ENCODE measurements around the gene CEP97. TPM values are rescaled to one million over a fixed set of nuclear protein-coding genes. Genes with fewer than 3 reads are reported as not detected.

The CEP97 gene
- polyA plus RNA-seq, 1 of the 3 experiments (the other 2 are of a cell fraction), result 1.3 TPM

- H3F3A ChIP-seq (replicated peaks; ENCODE audit: insufficient read depth), result no peaks in the 10 kb centered on the region
- H3K9ac ChIP-seq, result no peak overlapping the region
- no peaks in the 10 kb centered on the region for H4K20me1 ChIP-seq (ENCODE audit: insufficient read depth)
- no peak for DNase-seq
- H3K27me3 ChIP-seq (ENCODE audit: insufficient read depth), result no peaks in the 10 kb centered on the region
- H3K9me3 ChIP-seq, result no peaks in the 10 kb centered on the region
- H3K9me2 ChIP-seq, result no peaks in the 10 kb centered on the region
- CTCF ChIA-PET, result interaction anchor here (0.7 to 14.2 kb wide), 4 partner anchors 20 to 429 kb away, joined by 3 to 165 read pairs (median 28); no protein-coding TSS in a partner anchor
- H3K79me2 ChIP-seq (ENCODE audit: insufficient read depth), result peaks cover 11% of the 10 kb centered on the region
- TF ChIP-seq TEAD4 (IDR thresholded peaks at IDR 0.05; ENCODE audit: borderline replicate concordance, insufficient read depth), result no peak
- TF ChIP-seq NRF1 (IDR thresholded peaks at IDR 0.05; ENCODE audit: low read depth, low read length), result no peak
- no peak for TF ChIP-seq SMC3 (IDR thresholded peaks at IDR 0.05; ENCODE audit: low read depth, low read length)
- no peak for TF ChIP-seq RXRA (IDR thresholded peaks at IDR 0.05; ENCODE audit: borderline replicate concordance, low read depth)
- no peak for TF ChIP-seq MXI1 (IDR thresholded peaks at IDR 0.05; ENCODE audit: low read depth, low read length)
- TF ChIP-seq CTCF (IDR thresholded peaks at IDR 0.05), result no peak
- no peak overlapping the region for H3K27ac ChIP-seq (ENCODE audit: low read depth in 2 of 2, low read length in 1 of 2)
- POLR2A ChIA-PET, result no interaction called here
- 100% methylated on average over 4 of the region's 4 CpGs for WGBS (ENCODE audit: low lambda C conversion rate)
- H2AFZ ChIP-seq (ENCODE audit: low read depth), result no peak overlapping the region
- H3K4me2 ChIP-seq, result no peak overlapping the region
- H3K4me3 ChIP-seq (ENCODE audit: low read depth in 2 of 2, low read length in 1 of 2), result no peak overlapping the region
- no peaks in the 10 kb centered on the region for H3K4me1 ChIP-seq (ENCODE audit: control insufficient read depth in 1 of 2, insufficient read depth in 2 of 2, low read depth in 1 of 2, low read length in 1 of 2)
- peaks cover 34 to 37% of the 10 kb centered on the region in 2 experiments for H3K36me3 ChIP-seq (replicated peaks in 1 of 2; ENCODE audit: control insufficient read depth in 1 of 2, insufficient read depth in 2 of 2, low read length in 1 of 2)
Observed at GRCh38 chr3:101801174-101801573, 76.8 kb downstream of the CEP97 start.

GRCh38 chr3:101802179-101802578 is 77.8 kb downstream of the CEP97 start:
- TF ChIP-seq FOXJ3 (CRISPR knock-in tag; IDR thresholded peaks at IDR 0.05) (no peak), JUND (IDR thresholded peaks at IDR 0.05) (no peak), CTCF (IDR thresholded peaks at IDR 0.05) (no peak), NRF1 (IDR thresholded peaks at IDR 0.05; ENCODE audit: low read depth, low read length) (no peak), MXI1 (IDR thresholded peaks at IDR 0.05; ENCODE audit: low read depth, low read length) (no peak), GABPA (IDR thresholded peaks at IDR 0.05; ENCODE audit: low read depth) (no peak), SIN3A (IDR thresholded peaks at IDR 0.05; ENCODE audit: borderline replicate concordance, low read depth, low read length) (no peak), YY1 (IDR thresholded peaks at IDR 0.05; ENCODE audit: low read depth) (no peak), FOXM1 (IDR thresholded peaks at IDR 0.05; ENCODE audit: low read depth) (no peak), RFX5 (IDR thresholded peaks at IDR 0.05; ENCODE audit: low read length) (no peak)
- H2AFZ ChIP-seq (ENCODE audit: low read depth), result no peak overlapping the region
- ChIA-PET CTCF (interaction anchor here (0.6 to 14.2 kb wide), 13 partner anchors 10 to 432 kb away, joined by 3 to 165 read pairs (median 14); no protein-coding TSS in a partner anchor), POLR2A (no interaction called here)
- H3K9me2 ChIP-seq, result no peaks in the 10 kb centered on the region
- no peaks in the 10 kb centered on the region for H3F3A ChIP-seq (replicated peaks; ENCODE audit: insufficient read depth)
- H3K4me3 ChIP-seq (ENCODE audit: low read depth in 2 of 2, low read length in 1 of 2), result no peak overlapping the region
- no peaks in the 10 kb centered on the region for H4K20me1 ChIP-seq (ENCODE audit: insufficient read depth)
- H3K36me3 ChIP-seq (replicated peaks in 1 of 2; ENCODE audit: control insufficient read depth in 1 of 2, insufficient read depth in 2 of 2, low read length in 1 of 2), result peaks cover 33% of the 10 kb centered on the region in 2 experiments
- no peaks in the 10 kb centered on the region for H3K9me3 ChIP-seq
- H3K27me3 ChIP-seq (ENCODE audit: insufficient read depth), result no peaks in the 10 kb centered on the region
- no peak overlapping the region for H3K27ac ChIP-seq (ENCODE audit: low read depth in 2 of 2, low read length in 1 of 2)
- H3K4me2 ChIP-seq, result no peak overlapping the region
- peaks cover 10% of the 10 kb centered on the region for H3K79me2 ChIP-seq (ENCODE audit: insufficient read depth)
- WGBS (ENCODE audit: low lambda C conversion rate), result 90% methylated on average over 2 of the region's 2 CpGs
- no peak for DNase-seq
- no peak overlapping the region for H3K9ac ChIP-seq
- H3K4me1 ChIP-seq (ENCODE audit: control insufficient read depth in 1 of 2, insufficient read depth in 2 of 2, low read depth in 1 of 2, low read length in 1 of 2), result no peaks in the 10 kb centered on the region
